ENCODE measurements around the gene RPA3.

The RPA3 gene

DNA sequence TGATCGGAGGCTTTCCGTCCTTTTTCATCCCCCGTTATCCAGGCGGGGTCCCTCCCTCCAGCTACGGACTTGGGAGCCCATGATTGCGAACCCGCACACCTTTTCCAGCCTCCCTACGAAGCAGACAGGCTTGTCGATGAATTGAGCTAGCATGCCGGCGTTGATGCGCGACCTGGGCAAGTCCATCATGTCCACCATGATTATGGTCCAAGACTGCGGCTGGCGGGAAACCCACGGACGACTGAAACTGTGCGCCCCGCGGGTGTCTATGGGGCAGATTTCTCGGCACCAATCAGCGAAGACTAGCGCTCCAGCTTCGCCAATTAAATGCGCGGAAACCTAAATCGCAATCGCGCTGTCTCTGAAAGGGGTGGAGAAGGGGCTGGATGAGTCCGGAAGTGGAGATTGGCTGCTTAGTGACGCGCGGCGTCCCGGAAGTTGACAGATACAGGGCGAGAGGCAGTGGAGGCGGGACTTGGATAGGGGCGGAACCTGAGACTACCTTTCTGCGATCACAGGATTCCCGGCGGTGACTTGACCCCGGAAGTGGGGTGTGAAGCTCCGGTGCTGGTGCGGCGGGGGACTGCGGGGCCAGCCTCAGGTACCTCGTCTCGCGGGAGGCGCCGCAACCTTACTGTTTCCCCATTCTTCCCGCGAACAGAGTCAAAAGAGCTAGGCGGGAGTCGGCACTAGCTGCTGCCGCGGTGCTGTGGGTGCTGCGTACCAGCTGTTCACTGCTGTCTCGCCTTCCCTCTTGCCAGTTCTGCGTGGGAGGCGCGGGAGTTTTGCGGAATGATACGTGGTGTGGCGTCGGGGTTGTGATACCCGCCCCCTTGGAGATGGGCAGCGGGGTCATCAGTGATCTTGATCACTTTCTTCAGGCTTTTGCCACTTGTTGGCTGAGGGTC lies 77.9 kb downstream of the RPA3 start, which contains the start of gene UMAD1:
Gene UMAD1 (plus strand): TSS at position 532 of the 908 bp plus-strand sequence. CDS start 32,620 bp downstream, outside the sequence.
- TF ChIP-seq GATA1 (IDR thresholded peaks at IDR 0.05; ENCODE audit: low read depth, low read length): no peak
- TF ChIP-seq POLR2A (IDR thresholded peaks at IDR 0.05; ENCODE audit: low read length): peak; percentile 98
- DNase-seq: peak; percentile 99 to 100

DNA sequence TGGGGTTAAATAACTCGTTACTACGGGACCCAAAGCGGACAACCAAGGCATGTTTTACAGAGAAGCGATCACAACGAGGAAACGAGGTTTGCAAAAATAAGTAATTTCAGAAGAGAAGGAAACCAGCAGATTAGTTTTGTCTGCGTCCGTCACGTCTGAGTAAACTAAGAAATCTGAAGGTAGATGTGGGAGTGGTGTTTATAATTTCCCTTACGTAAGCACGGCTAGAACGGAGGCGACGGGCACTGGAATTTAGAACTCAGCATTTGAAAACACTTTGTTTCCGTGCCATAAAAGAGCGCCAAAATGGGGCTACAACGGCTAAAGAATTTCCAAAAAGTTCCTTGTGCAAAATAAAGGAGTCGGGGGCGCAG lies 78.6 kb downstream of the RPA3 start:
- DNase-seq: peak; percentile 73 to 77

DNA sequence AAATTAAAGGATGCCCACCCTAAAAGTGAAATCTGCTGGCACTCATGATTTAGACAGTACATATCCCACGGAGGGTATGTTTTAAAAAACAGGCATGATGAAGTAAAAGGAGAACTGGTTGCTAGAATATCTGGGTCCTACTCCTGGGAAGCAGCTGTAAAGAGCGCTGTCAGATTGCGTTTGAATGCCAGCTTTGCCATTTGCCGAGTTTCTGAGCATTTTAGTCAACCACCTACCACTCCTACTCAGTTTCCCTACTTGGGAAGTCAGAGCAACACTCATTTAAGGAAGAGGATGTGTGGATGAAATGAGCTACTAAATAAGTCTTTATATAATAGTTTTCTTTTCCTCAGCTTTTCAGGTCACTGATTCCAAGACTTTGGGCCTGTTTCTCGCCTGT lies 79.0 kb downstream of the RPA3 start:
- DNase-seq: no peak

More for the DNA sequence above, 78.6 kb downstream of the RPA3 start:
- TF ChIP-seq GATA1 (IDR thresholded peaks at IDR 0.05; ENCODE audit: low read depth, low read length) (no peak), POLR2A (IDR thresholded peaks at IDR 0.05; ENCODE audit: low read length) (no peak)

DNA sequence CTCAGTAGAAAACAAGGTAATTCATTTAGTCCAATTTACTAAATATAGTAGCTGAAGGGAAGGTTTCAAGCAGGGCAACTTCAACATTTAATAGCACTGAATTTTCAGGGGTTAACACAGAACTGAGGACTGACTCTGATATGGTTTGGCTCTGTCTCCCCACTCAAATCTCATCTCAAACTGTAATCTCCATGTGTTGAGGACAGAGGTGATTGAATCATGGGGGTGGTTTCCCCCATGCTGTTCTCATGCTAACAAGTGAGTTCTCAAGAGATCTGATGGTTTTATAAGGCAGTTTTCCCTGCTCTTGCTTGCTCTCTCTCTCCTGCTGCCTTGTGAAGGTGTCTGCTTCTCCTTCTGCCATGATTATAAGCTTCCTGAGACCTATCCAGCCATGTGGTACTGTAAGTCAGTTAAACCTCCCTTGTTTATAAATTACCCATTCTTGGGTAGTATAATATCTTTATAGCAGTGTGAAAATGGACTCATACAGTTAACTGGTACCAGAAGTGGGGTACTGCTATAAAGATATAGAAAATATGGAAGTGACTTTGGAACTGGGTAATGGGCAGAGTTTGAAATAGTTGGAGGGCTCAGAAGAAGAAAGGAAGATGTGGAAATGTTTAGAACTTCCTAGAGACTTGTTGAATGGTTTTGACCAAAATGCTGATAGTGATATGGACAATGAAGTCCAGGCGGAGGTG lies 87.6 kb downstream of the RPA3 start:
- DNase-seq: no peak
- TF ChIP-seq POLR2A (IDR thresholded peaks at IDR 0.05; ENCODE audit: low read length) (no peak), GATA1 (IDR thresholded peaks at IDR 0.05; ENCODE audit: low read depth, low read length) (no peak)

More for the DNA sequence above, 79.0 kb downstream of the RPA3 start:
- TF ChIP-seq POLR2A (IDR thresholded peaks at IDR 0.05; ENCODE audit: low read length) (no peak), GATA1 (IDR thresholded peaks at IDR 0.05; ENCODE audit: low read depth, low read length) (no peak)

DNA sequence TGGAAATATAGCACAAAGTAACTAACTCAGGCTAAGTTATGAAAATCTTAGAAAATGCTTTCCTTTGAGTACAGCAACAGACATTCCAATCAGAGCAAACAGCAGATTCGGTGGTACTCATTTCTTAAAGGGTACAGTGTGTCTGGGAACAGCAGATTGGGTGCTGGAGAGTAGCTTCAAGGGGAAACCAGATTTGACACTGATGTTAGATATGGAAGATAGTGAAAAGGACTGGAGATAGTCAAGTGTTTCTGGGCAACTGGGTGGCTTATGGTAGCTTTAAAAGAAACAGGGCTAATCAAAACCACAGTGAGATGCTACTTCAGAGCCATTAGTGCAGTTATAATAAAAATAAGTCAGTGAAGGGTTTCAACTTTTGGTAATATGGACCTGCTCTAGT lies 89.9 kb downstream of the RPA3 start:
- TF ChIP-seq POLR2A (IDR thresholded peaks at IDR 0.05; ENCODE audit: low read length): no peak
- TF ChIP-seq GATA1 (IDR thresholded peaks at IDR 0.05; ENCODE audit: low read depth, low read length): no peak
- no peak for DNase-seq

DNA sequence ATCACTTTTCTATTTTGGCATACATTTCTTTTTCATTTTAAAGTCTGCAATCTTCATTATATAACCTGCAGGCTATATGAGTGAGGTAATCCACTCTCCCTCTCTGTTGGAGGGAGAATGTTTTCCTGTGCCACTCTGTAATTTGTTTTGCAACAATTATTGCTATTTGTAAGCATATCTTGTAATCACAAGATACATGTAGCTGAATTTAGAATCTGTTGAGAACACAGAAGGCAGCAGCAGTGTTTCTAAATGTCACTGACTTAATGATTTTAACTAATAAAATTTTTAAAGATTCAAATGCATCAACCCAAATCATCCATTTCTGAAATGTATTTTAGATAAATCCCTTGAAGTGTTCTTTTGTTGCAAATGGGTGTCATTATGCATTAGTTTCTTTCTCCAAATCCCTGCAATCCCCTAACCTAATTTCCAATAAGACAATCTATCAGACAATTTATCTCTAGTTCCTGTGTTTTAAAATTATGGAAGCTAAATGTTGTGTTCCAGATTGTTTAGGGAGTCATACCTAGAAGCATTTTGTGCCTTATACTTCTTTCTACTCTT lies 97.7 kb downstream of the RPA3 start:
- no peak for DNase-seq
- TF ChIP-seq GATA1 (IDR thresholded peaks at IDR 0.05; ENCODE audit: low read depth, low read length) (no peak), POLR2A (IDR thresholded peaks at IDR 0.05; ENCODE audit: low read length) (no peak)

DNA sequence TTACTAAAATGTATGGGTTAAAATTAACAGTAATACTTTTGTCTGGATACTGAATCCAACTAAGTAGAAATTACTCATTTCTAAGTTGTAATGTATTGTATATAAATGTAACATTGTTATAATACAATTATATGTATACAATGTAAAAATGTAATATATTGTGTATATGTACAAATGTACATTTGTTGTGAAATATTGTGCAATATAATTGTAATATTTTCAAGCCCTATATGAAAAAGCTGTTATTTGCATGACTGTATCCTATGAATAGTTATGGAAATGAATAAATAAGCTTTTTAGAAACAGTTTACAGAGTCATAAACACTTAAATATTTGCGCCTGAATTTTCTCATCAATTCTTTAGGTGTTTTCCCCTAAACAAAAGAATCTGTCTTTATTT lies 98.2 kb downstream of the RPA3 start:
- DNase-seq: no peak
- TF ChIP-seq GATA1 (IDR thresholded peaks at IDR 0.05; ENCODE audit: low read depth, low read length): no peak
- no peak for TF ChIP-seq POLR2A (IDR thresholded peaks at IDR 0.05; ENCODE audit: low read length)

DNA sequence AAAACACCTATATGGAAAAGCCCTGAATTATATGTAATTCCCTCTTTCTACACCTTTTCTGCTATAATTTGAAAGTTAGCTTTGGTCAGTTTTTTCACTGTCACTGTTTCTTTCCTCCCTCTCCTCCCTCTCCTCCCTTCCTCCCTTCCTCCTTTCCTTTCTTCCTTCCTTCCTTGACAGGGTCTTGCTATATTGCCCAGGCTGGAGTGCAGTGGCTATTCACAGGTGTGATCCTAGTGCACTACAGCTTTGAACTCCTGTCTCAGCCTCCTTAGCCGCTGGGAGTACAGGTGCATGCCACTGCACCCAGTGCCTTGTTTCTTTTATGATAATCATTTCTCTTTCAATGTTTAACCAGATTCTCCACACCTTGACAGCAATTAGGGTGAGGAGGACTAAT lies 100.0 kb downstream of the RPA3 start:
- TF ChIP-seq GATA1 (IDR thresholded peaks at IDR 0.05; ENCODE audit: low read depth, low read length) (no peak), POLR2A (IDR thresholded peaks at IDR 0.05; ENCODE audit: low read length) (no peak)
- DNase-seq: no peak

DNA sequence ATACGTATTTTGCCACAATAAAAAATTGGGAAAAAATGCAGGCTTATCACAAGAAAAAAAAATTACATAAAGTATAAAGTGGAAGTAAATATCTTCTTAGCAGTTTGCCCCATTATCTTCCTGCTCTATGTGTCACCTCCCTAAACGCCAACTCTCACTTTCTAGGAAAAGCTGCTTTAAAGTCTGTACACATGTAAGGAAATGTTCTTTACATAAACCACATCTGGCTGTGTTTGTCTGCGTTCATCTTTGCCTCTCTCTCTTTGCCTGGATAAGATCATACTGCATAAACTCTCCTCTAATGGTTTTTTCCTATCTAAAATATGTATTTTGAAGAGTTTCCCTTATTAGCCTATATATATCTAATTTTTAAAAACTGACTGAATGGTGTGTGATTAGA lies 100.9 kb downstream of the RPA3 start:
- TF ChIP-seq POLR2A (IDR thresholded peaks at IDR 0.05; ENCODE audit: low read length): peak; percentile 34
- no peak for TF ChIP-seq GATA1 (IDR thresholded peaks at IDR 0.05; ENCODE audit: low read depth, low read length)
- peak; percentile 13 to 14 for DNase-seq

DNA sequence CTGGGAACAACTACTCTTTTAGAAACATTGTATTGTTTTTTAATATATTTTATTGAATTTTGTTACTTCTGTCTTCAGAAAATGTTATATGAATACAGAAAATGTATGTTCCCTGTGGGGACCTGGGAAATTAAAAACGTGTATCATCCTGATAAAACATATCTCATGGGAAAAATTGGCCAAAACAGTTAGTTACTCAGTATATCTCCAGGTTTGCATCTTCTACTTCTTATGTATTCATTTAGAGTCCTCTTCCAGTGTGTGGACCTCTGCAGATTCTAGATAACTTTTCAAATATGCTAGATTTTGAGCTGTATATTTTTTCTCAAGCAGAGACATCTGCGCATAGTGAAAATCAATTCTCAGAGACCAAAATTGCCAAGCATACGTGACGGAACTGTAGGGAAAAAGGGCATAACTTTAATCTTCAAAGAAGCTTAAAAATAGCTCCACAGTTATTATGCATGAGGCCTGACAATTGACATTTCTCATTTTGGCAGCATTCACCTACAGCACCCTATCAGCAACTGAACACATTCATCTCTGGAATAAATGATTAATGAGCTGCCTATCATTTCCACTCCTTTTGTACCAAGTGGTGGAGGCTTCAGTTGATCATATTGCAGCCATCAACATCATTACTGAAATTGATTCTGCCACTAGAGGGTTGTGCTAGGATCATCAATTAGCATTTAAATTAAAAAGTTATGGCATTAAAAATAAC lies 104.2 kb downstream of the RPA3 start:
- peak; percentile 56 to 85 for DNase-seq
- TF ChIP-seq POLR2A (IDR thresholded peaks at IDR 0.05; ENCODE audit: low read length) (no peak), GATA1 (IDR thresholded peaks at IDR 0.05; ENCODE audit: low read depth, low read length) (no peak)

DNA sequence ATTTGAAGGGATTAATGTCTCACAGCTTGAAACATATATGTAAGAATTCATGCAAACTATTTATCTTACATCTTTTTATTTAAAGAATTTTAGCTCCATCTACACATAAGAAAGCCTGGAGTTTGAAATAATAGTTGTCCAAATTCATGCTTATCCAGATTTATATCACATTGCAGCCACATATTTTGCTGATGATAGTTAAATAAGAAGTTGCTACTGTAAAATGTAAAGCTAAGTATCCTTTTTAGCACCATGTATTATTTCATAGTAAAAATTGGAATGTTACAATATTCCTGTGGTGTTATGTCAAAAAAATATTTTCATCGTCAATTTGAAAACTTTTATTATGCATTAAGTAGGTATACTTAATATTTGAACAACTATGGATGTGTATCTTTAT lies 105.2 kb downstream of the RPA3 start:
- no peak for TF ChIP-seq GATA1 (IDR thresholded peaks at IDR 0.05; ENCODE audit: low read depth, low read length)
- no peak for TF ChIP-seq POLR2A (IDR thresholded peaks at IDR 0.05; ENCODE audit: low read length)
- DNase-seq: no peak

DNA sequence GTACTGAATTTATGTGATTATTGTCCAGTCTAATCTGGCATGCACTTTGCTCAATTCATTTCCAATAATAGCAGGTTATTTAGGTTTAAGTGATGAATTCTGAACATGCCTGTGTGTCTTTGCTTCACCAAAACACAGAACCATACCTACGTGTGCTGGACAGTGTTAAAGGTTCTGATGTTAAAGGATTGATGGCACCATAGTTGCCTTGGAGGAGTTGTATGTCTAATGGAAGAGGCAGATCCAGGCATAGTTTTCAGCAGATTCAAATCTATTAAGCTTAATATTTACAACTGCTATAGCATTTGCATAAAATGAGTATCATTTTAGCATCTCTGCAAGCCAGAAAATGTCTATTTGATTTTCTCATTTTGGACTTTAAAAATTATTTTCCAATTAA lies 105.9 kb downstream of the RPA3 start:
- no peak for DNase-seq

DNA sequence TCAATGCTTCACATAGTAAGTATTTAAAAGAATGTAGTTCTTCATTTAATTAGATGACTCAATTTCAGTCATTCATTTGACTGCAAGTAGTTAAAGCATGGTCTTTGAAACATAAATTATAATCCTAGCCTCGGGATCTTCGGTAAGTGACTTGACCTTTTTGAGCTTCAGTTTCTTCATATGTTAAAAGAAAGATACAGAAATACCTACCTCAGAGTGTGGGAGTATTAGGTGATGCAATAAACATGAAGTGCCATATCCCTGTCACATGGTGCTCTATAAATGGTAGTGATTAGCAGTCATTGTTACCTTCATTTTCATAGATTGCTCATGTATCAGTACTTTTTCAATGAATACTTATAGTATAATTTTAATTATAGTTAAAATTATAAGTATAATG lies 109.1 kb downstream of the RPA3 start:
- no peak for TF ChIP-seq POLR2A (IDR thresholded peaks at IDR 0.05; ENCODE audit: low read length)
- TF ChIP-seq GATA1 (IDR thresholded peaks at IDR 0.05; ENCODE audit: low read depth, low read length): no peak
- DNase-seq: no peak

More for the DNA sequence above, 105.9 kb downstream of the RPA3 start:
- no peak for TF ChIP-seq GATA1 (IDR thresholded peaks at IDR 0.05; ENCODE audit: low read depth, low read length)
- TF ChIP-seq POLR2A (IDR thresholded peaks at IDR 0.05; ENCODE audit: low read length): no peak
